GM23338 (cell line): ENCODE measurements around the gene MAP3K4. TPM values are rescaled to one million over a fixed set of nuclear protein-coding genes. Genes with fewer than 3 reads are reported as not detected.

Source experiments
- ATAC-seq: fragments of 200-7000 bp; cut with Tn5 transposase; 3 replicates; pipeline ENCODE4 v1.9.1; 2020
- DNase-seq: peaks from one replicate; pipeline ENCODE4 v3.0.0-alpha.2; 2015; ENCODE audit warnings: low spot score
- H2AFZ ChIP-seq: fragments of 200-600 bp; sonication (generic); 2 replicates; pipeline ENCODE4 v1.8.0; 2016; ENCODE audit warnings: antibody characterized with exemption, mild to moderate bottlenecking, moderate library complexity
- H3F3A ChIP-seq: fragments of 200-600 bp; sonication (generic); replicated peaks from 2 replicates; pipeline ENCODE4 v1.8.0; 2017; ENCODE audit warnings: antibody characterized with exemption, mixed run types, low read depth
- H3K27ac ChIP-seq: fragments of 200-600 bp; sonication (generic); 2 replicates; pipeline ENCODE4 v1.6.1; 2016; ENCODE audit warnings: low read depth
- H3K27me3 ChIP-seq: fragments of 200-600 bp; sonication (generic); 2 replicates; pipeline ENCODE4 v1.8.0; 2016; ENCODE audit warnings: mild to moderate bottlenecking, mixed run types, moderate library complexity; ENCODE audit not compliant: insufficient read depth
- H3K36me3 ChIP-seq: fragments of 200-600 bp; sonication (generic); 2 replicates; pipeline ENCODE4 v1.8.0; 2016; ENCODE audit warnings: mild to moderate bottlenecking; ENCODE audit not compliant: insufficient read depth
- H3K4me1 ChIP-seq: fragments of 200-600 bp; sonication (generic); 2 replicates; pipeline ENCODE4 v1.8.0; 2016; ENCODE audit warnings: mild to moderate bottlenecking, moderate library complexity; ENCODE audit not compliant: insufficient read depth
- H3K4me2 ChIP-seq: fragments of 200-600 bp; sonication (generic); 2 replicates; pipeline ENCODE4 v1.7.1; 2017; ENCODE audit warnings: mixed run types
- H3K4me3 ChIP-seq: fragments of 200-600 bp; sonication (generic); 2 replicates; pipeline ENCODE4 v1.6.1; 2016; ENCODE audit warnings: mixed run types
- H3K79me2 ChIP-seq: fragments of 200-600 bp; sonication (generic); replicated peaks from 2 replicates; pipeline ENCODE4 v1.8.0; 2017; ENCODE audit warnings: mild to moderate bottlenecking; ENCODE audit not compliant: insufficient read depth
- H3K9me2 ChIP-seq: fragments of 200-600 bp; sonication (generic); 2 replicates; pipeline ENCODE4 v1.8.0; 2017; ENCODE audit not compliant: insufficient read depth
- H4K20me1 ChIP-seq: fragments of 200-600 bp; sonication (generic); replicated peaks from 2 replicates; pipeline ENCODE4 v1.8.0; 2017; ENCODE audit warnings: mild to moderate bottlenecking; ENCODE audit not compliant: insufficient read depth
- H3K27ac Mint-ChIP-seq: 2 replicates; pipeline ENCODE4 v1.8.0; 2020; ENCODE audit warnings: inconsistent platforms, mild to moderate bottlenecking, moderate library complexity, mixed read lengths
- H3K27me3 Mint-ChIP-seq: 3 replicates; pipeline ENCODE4 v1.8.0; 2022; ENCODE audit warnings: low read depth, mild to moderate bottlenecking, moderate library complexity, mixed read lengths, inconsistent platforms; ENCODE audit not compliant: insufficient read depth, poor library complexity
- H3K36me3 Mint-ChIP-seq: 3 replicates; pipeline ENCODE4 v1.8.0; 2021; ENCODE audit warnings: low read depth, mild to moderate bottlenecking, inconsistent platforms, moderate library complexity, mixed read lengths
- H3K4me1 Mint-ChIP-seq: 3 replicates; pipeline ENCODE4 v1.8.0; 2020; ENCODE audit warnings: mild to moderate bottlenecking, inconsistent platforms, mixed read lengths
- H3K4me3 Mint-ChIP-seq: 3 replicates; pipeline ENCODE4 v1.8.0; 2021; ENCODE audit warnings: moderate library complexity, mild to moderate bottlenecking, inconsistent platforms, mixed read lengths
- H3K9me3 Mint-ChIP-seq: 3 replicates; pipeline ENCODE4 v1.8.0; 2020; ENCODE audit warnings: moderate library complexity, mild to moderate bottlenecking, inconsistent platforms, mixed read lengths
- CREB1 ChIP-seq: fragments of 250-450 bp; sonication (Bioruptor Pico); IDR thresholded peaks from 2 replicates; pipeline ENCODE4 v1.5.0; 2020; ENCODE audit warnings: low read depth, mild to moderate bottlenecking, moderate library complexity
- EZH2 ChIP-seq: fragments of 200-600 bp; sonication (generic); IDR thresholded peaks from one replicate; pipeline ENCODE4 v1.8.0; 2017; ENCODE audit warnings: antibody characterized with exemption, mild to moderate bottlenecking, low read depth; ENCODE audit not compliant: unreplicated experiment
- EZH2phosphoT487 ChIP-seq: fragments of 200-600 bp; sonication (generic); IDR thresholded peaks from one replicate; pipeline ENCODE4 v1.8.1; 2018; ENCODE audit warnings: antibody characterized with exemption; ENCODE audit not compliant: unreplicated experiment
- JUNB ChIP-seq: IDR thresholded peaks from one replicate; pipeline ENCODE4 v1.6.1; 2016; ENCODE audit warnings: antibody characterized with exemption; ENCODE audit not compliant: unreplicated experiment
- POLR2AphosphoS5 ChIP-seq: IDR thresholded peaks from 2 replicates; pipeline ENCODE4 v1.6.1; 2016; ENCODE audit warnings: antibody characterized with exemption, low read depth
- STAT1 ChIP-seq: IDR thresholded peaks from one replicate; pipeline ENCODE4 v1.6.1; 2016; ENCODE audit warnings: antibody characterized with exemption; ENCODE audit not compliant: unreplicated experiment
- ZNF114 ChIP-seq: fragments of 250-450 bp; sonication (Bioruptor Pico); IDR thresholded peaks from 2 replicates; pipeline ENCODE4 v1.5.0; 2020; ENCODE audit warnings: mild to moderate bottlenecking, moderate library complexity
- ZNF462 ChIP-seq: fragments of 250-450 bp; sonication (Bioruptor Pico); IDR thresholded peaks from 2 replicates; pipeline ENCODE4 v1.5.0; 2020; ENCODE audit warnings: mild to moderate bottlenecking, moderate library complexity
- polyA plus RNA-seq: library from polyadenylated mRNA; unstranded; fragments of >200 nt; fragmentation: Nextera tagmentation; extraction: Ambion mirVana; gene quantifications from 2 replicates; pipeline ENCODE4 v1.2.1, GENCODE V29; 2016
- total RNA-seq: library from RNA; depleted of rRNA; stranded (reverse); fragments of >200 nt; shearing (Covaris generic); gene quantifications from 2 replicates; pipeline ENCODE4 v1.2.3, GENCODE V29; 2014
- TF ChIP-seq, protein P1 (sequence below), 2 experiments: fragments of 200-600 bp in 1 of 2; sonication (generic) in 1 of 2; conservative IDR thresholded peaks; 2 replicates each; pipeline versions ENCODE4 v1.5.1 to v1.6.1; 2016 to 2017; ENCODE audit warnings: antibody characterized with exemption in 2 of 2, low read depth in 2 of 2, mild to moderate bottlenecking in 2 of 2, moderate library complexity in 1 of 2
- TF ChIP-seq, protein P2 (sequence below): IDR thresholded peaks from 2 replicates; pipeline ENCODE4 v1.6.1; 2016; ENCODE audit warnings: antibody characterized with exemption

Gene MAP3K4
- total and polyA plus RNA-seq, 2 experiments from 2014 or later, result 44.4 to 48.8 TPM

DNA sequence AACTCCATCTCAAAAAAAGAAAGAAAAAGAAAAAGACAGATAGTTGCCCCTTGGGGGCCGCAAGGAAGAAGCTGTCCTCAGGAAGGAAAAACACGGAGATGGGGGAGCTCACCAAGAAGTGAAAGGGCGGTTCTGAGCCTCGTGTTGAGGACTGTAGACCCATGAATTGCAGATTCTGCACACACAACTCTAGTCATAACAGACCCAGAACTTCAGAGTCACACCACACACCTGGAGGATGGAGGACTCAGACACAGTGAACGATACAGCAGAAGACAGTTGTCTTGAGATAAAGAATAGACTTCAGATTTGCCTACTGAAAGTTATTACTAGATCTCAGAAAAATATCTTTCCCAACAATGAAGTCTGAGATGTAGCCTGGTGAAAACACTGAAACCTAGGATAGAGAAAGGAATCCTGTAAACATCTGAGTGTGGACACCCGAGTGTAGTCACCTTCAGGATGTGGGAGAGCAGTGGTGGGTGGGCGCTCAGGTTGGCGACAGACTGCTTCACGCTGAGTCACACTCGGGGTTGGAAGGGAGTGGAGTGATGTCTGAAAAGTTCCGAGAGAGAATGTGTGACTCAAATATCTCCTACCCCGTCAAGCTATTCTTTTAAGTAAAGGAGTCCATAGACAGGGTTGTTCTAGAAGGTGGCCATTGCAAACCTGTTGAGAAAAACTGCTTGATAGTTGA is 88.1 kb downstream of the MAP3K4 start:
- no peaks in the 10 kb centered on the region for H3K9me3 Mint-ChIP-seq
- H3K36me3 ChIP-seq, result peaks cover 12% of the 10 kb centered on the region
- ATAC-seq (no peak), DNase-seq (no peak)
- H3K36me3 Mint-ChIP-seq, result peaks cover 2% of the 10 kb centered on the region; the same call in 2 of the 3 replicates
- no peak overlapping the region for H3K4me3 ChIP-seq
- H3K4me2 ChIP-seq, result no peak overlapping the region
- H3K27ac Mint-ChIP-seq, result peak overlapping the region; percentile 47; the same call in 1 of the 2 replicates
- H3K9me2 ChIP-seq, result no peaks in the 10 kb centered on the region
- TF ChIP-seq EZH2 (no peak), CREB1 (no peak), EZH2phosphoT487 (no peak), STAT1 (no peak)
- TF ChIP-seq, protein P1, sequence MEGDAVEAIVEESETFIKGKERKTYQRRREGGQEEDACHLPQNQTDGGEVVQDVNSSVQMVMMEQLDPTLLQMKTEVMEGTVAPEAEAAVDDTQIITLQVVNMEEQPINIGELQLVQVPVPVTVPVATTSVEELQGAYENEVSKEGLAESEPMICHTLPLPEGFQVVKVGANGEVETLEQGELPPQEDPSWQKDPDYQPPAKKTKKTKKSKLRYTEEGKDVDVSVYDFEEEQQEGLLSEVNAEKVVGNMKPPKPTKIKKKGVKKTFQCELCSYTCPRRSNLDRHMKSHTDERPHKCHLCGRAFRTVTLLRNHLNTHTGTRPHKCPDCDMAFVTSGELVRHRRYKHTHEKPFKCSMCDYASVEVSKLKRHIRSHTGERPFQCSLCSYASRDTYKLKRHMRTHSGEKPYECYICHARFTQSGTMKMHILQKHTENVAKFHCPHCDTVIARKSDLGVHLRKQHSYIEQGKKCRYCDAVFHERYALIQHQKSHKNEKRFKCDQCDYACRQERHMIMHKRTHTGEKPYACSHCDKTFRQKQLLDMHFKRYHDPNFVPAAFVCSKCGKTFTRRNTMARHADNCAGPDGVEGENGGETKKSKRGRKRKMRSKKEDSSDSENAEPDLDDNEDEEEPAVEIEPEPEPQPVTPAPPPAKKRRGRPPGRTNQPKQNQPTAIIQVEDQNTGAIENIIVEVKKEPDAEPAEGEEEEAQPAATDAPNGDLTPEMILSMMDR (conservative IDR thresholded peaks at IDR 0.05; ENCODE audit: low read depth in 2 of 2), result no peak
- H2AFZ ChIP-seq, result no peak overlapping the region
- no peaks in the 10 kb centered on the region for H3F3A ChIP-seq
- H3K4me1 ChIP-seq, result no peaks in the 10 kb centered on the region
- no peaks in the 10 kb centered on the region for H3K27me3 ChIP-seq
- H3K27ac ChIP-seq, result 0 out of 2 replicates have a peak overlapping the region, but pooled peaks have one; percentile 39
- peaks cover 2% of the 10 kb centered on the region for H3K27me3 Mint-ChIP-seq
- H3K4me3 Mint-ChIP-seq, result no peak overlapping the region
- no peaks in the 10 kb centered on the region for H3K79me2 ChIP-seq
- no peaks in the 10 kb centered on the region for H3K4me1 Mint-ChIP-seq
- peaks cover 9% of the 10 kb centered on the region; the same call in 1 of the 2 replicates for H4K20me1 ChIP-seq

- Histone ChIP-seq H3K27me3 (no peaks in the 10 kb centered on the region), H3K4me1 (no peaks in the 10 kb centered on the region), H3K79me2 (no peaks in the 10 kb centered on the region), H2AFZ (no peak overlapping the region), H3F3A (no peaks in the 10 kb centered on the region), H4K20me1 (peaks cover 9% of the 10 kb centered on the region; the same call in 1 of the 2 replicates), H3K4me3 (no peak overlapping the region), H3K36me3 (peaks cover 15% of the 10 kb centered on the region), H3K9me2 (no peaks in the 10 kb centered on the region), H3K4me2 (no peak overlapping the region), H3K27ac (0 out of 2 replicates have a peak overlapping the region, but pooled peaks have one; percentile 39)
- H3K9me3 Mint-ChIP-seq, result no peaks in the 10 kb centered on the region
- no peaks in the 10 kb centered on the region for H3K4me1 Mint-ChIP-seq
- peaks cover 2% of the 10 kb centered on the region for H3K27me3 Mint-ChIP-seq
- H3K4me3 Mint-ChIP-seq, result no peak overlapping the region
- no peak overlapping the region for H3K27ac Mint-ChIP-seq
- ATAC-seq (no peak), DNase-seq (no peak)
- H3K36me3 Mint-ChIP-seq, result peaks cover 4% of the 10 kb centered on the region; the same call in 2 of the 3 replicates
- TF ChIP-seq EZH2phosphoT487, result no peak
- TF ChIP-seq POLR2AphosphoS5, result no peak
- TF ChIP-seq ZNF114 (CRISPR knock-in tag), result no peak
- TF ChIP-seq JUNB, result no peak
- no peak for TF ChIP-seq ZNF462 (CRISPR knock-in tag)
- TF ChIP-seq EZH2, result no peak
- TF ChIP-seq, protein P2, sequence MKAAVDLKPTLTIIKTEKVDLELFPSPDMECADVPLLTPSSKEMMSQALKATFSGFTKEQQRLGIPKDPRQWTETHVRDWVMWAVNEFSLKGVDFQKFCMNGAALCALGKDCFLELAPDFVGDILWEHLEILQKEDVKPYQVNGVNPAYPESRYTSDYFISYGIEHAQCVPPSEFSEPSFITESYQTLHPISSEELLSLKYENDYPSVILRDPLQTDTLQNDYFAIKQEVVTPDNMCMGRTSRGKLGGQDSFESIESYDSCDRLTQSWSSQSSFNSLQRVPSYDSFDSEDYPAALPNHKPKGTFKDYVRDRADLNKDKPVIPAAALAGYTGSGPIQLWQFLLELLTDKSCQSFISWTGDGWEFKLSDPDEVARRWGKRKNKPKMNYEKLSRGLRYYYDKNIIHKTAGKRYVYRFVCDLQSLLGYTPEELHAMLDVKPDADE, result no peak
- TF ChIP-seq CREB1, result no peak
Measured at GRCh38 chr6:161080263-161080970, 88.8 kb downstream of the MAP3K4 start.
